HG02678 (cell line): ENCODE results near the gene GPR61.

Experiments
- ATAC-seq: cut with Tn5 transposase; IDR thresholded peaks from one replicate; pipeline ENCODE4 v1.9.1; 2021; ENCODE audit warnings: mild to moderate bottlenecking, moderate library complexity; ENCODE audit not compliant: unreplicated experiment

Gene GPR61

GRCh38 chr1:109539676-109540075 is at the start of gene GPR61:
GPR61 (plus strand) TSS chr1:109539872; CDS start chr1:109543023, 3,151 bp downstream.
- no peak for ATAC-seq

- ATAC-seq, result no peak
These were observed 49.4 kb upstream of the GPR61 start for GRCh38 chr1:109490029-109490933.

- no peak for ATAC-seq
These were observed 48.8 kb upstream of the GPR61 start for GRCh38 chr1:109490934-109491302.

- no peak for ATAC-seq
These were observed 48.3 kb upstream of the GPR61 start for GRCh38 chr1:109491372-109491771.

- ATAC-seq, result no peak
These were observed 46.9 kb upstream of the GPR61 start for GRCh38 chr1:109492779-109493178.

GRCh38 chr1:109493227-109493626 is 46.4 kb upstream of the GPR61 start:
- ATAC-seq, result no peak

- ATAC-seq, result peak; percentile 92
These were observed 45.7 kb upstream of the GPR61 start, which contains the start of gene CYB561D1 for GRCh38 chr1:109493805-109494539. CYB561D1 (plus strand) TSS chr1:109494094; CDS start chr1:109494140, 46 bp downstream.

GRCh38 chr1:109495738-109496137 is 43.9 kb upstream of the GPR61 start:
- ATAC-seq, result no peak

- ATAC-seq, result no peak
These were observed 42.1 kb upstream of the GPR61 start for GRCh38 chr1:109497449-109498160.

- ATAC-seq, result no peak
These were observed 41.4 kb upstream of the GPR61 start for GRCh38 chr1:109498161-109498801.

- ATAC-seq, result no peak
These were observed 40.6 kb upstream of the GPR61 start for GRCh38 chr1:109499081-109499480.

GRCh38 chr1:109499661-109500536 is 39.8 kb upstream of the GPR61 start:
- no peak for ATAC-seq

GRCh38 chr1:109500941-109501381 is 38.7 kb upstream of the GPR61 start:
- no peak for ATAC-seq

- no peak for ATAC-seq
These were observed 37.9 kb upstream of the GPR61 start for GRCh38 chr1:109501644-109502363.

GRCh38 chr1:109502364-109502851 is 37.3 kb upstream of the GPR61 start:
- no peak for ATAC-seq

- no peak for ATAC-seq
These were observed 35.7 kb upstream of the GPR61 start for GRCh38 chr1:109503935-109504334.

- no peak for ATAC-seq
These were observed 34.7 kb upstream of the GPR61 start for GRCh38 chr1:109504974-109505373.

- ATAC-seq, result no peak
These were observed 31.4 kb upstream of the GPR61 start for GRCh38 chr1:109508001-109508872.
